Stimulated activated CD8-positive, alpha-beta memory T cell treated with anti-CD3 and anti-CD28 coated beads, Interleukin-7, amount 100 ng/mL, for 48 hours (primary cell): ENCODE data around the gene MST1.

Experiments used
- DNase-seq, 2 donors: peaks; one replicate each; pipeline ENCODE4 v3.0.0-alpha.2; 2020; ENCODE audit warnings: low read depth in 1 of 2; ENCODE audit errors: extremely low read depth in 1 of 2

The MST1 gene

DNA sequence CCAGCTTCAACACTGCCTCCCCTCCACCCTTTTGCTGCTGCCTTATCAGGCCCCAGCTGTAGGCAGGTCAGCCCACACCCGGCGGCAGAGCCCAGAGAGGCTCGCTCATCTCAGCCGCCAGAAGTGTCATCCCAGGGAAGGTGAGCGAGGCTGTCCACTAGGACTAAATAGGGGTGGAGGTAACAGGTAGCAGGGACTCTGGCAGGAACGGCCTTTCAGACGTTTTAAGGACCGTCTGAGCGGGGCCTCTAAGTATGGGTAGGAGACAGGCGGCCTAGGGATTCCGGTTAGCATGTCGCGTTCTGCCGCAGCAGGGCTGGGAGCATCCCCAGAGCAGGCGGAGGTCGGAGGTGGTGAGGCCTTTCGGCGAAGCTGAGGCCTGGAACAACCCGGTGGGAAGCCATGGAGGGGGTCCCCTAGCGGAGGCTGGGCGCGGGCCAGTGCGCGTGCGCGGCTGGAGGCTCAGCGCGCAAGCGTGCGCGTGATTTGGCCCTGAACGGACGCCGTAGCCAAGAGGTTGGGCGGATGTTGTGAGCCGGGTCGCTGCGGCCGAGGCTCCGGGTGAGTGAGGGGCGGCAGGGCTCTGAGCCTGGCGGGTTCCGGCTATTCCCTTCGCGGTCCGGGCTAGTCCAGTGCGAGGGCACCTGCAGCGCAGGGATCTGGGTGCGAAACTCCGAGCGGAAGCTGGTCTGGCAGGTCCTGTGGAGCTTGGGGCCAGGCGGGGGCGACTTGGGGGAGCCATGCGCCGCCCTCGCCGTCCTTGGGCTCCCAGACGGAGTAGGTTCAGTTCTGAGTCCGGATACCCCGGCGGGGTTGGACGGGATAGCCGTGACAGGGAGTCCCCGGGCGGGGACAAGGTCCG is at the start of gene MST1, which contains the start of gene RNF123:
TSS of gene MST1 (minus strand) at position 429 of the 862 bp plus-strand sequence. CDS start 783 bp downstream, outside the sequence.
TSS of gene RNF123 (plus strand) at position 512 of the 862 bp plus-strand sequence. CDS start 1,609 bp downstream, outside the sequence.
- DNase-seq, result peak; percentile 82 to 85

DNA sequence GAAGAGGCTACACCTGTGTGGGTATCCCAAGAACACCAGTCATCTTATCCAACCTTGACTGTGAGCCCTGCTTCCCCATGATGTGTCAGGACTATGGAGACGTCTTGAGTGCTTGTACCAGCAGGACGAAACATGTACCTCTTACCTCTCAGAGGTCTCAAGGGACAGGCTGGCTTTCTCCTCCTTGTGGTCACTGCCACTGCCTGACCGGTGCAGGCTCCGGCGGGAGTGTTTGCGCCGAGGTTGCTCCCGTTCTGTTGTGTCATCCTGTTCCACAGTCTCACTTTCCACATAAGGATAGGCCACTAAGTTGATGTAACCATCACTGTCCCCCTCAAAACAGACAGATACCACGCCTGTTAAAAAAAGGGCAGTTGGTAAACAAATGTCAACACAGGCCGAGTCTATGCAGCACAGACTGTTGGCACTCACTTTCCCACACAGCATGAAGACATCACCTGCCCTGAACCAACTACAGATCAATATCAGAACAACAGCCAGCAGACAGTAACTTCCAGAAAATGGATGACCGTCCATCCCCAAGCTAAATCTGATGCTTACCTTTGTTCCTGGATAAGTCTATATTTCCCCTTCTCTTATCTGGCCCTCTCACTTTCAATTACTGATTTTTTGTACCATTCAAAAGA is 48.9 kb upstream of the MST1 start:
- DNase-seq, result no peak

DNA sequence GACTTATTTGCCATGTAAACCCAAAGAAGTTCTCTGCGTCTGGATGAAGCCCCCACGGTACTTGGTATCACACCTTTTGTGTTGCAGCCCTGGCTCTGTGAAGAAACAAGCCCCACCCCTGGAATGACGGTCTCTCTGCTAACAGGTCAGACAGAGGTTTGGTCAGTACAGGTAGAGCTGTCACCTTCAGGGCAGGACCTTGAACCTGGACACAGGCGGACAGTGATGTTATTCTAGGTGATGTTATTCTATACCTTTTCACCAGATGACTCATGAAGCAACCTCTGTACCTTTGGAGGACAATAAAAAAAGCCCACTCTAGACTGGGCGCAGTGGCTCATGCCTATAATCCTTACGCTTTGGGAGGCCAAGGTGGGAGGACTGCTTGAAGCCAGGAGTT is 45.5 kb upstream of the MST1 start:
- DNase-seq, result no peak

DNA sequence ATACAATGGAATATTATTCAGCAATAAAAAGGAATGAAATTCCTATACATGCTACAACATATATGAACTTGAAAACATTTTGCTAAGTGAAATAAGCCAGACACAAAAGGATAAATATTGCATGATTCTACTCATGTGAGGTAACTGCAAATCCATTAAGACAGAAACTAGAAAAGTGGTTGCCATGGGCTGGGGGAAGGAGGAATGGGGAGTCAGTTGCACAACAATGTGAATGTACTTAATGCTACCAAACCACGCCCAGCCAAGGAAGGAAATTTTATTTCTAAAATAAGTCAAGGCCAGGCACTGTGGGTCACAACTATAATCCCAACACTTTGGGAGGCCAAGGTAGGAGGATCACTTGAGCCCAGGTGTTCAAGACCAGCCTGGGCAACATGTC is 44.3 kb upstream of the MST1 start:
- DNase-seq, result no peak

DNA sequence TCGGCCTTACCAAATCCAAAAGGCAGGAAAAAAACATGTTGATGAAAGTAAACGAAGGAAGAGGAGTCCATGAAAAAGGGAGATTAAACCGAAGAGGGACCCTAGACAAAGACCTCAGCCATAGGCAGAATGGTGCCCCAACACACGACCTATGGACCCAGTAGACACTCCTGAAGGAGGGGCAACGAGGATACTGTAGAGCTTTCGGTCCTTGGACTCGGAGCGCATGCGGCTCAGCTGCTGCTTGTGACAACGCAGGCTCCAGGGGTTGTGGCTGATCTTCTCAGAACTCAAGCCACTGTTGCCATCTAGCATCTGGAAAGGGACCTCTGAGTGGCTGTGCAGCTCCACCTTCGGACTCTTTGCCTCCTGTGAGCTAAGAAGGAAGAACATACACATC is 43.3 kb upstream of the MST1 start:
- no peak for DNase-seq

DNA sequence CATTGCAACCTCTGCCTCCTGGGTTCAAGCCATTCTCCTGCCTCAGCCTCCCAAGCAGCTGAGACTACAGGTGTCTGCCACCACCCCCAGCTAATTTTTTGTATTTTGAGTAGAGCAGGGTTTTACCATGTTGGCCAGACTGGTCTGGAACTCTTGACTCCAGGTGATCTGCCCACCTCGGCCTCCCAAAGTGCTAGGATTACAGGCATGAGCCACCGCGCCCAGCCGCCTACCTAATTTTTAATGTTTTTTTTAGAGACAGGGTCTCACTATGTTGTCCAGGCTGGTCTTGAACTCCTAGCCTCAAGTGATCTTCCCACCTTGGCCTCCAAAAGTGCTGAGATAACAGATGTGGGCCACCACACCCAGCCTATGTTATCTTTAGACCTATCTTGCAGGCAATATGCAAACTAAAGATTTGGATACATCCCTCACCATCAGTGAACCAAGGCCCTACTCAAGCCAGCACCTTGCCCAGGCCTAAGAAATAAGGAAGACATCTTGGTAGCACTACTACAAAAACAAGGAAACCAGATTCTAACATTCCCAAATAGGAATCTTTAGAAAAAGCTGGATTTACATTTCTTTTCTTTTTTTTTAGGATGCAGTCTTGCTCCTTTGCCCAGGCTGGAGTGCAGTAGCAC is 40.8 kb upstream of the MST1 start:
- no peak for DNase-seq

DNA sequence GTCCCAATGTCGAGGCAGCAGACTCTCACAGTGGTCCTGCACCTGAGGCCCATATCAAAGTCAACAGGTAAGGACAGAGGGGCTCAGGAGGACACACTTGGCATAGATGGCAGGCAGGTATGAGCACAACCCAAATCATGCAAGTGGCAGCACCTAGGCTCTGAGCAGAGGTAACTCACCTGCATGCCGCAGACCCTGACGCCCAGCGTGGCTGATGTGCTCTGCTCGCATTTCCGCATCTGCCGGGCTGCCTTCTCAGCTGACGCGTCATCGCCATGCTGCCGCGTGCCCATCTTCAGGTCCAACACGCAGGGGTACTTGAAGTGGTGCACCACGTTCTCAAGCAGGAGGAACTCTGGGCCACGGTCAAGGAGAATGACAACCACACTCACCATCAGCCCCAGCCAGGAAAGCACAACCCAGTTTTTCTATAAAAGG is 38.7 kb upstream of the MST1 start:
- DNase-seq, result no peak

DNA sequence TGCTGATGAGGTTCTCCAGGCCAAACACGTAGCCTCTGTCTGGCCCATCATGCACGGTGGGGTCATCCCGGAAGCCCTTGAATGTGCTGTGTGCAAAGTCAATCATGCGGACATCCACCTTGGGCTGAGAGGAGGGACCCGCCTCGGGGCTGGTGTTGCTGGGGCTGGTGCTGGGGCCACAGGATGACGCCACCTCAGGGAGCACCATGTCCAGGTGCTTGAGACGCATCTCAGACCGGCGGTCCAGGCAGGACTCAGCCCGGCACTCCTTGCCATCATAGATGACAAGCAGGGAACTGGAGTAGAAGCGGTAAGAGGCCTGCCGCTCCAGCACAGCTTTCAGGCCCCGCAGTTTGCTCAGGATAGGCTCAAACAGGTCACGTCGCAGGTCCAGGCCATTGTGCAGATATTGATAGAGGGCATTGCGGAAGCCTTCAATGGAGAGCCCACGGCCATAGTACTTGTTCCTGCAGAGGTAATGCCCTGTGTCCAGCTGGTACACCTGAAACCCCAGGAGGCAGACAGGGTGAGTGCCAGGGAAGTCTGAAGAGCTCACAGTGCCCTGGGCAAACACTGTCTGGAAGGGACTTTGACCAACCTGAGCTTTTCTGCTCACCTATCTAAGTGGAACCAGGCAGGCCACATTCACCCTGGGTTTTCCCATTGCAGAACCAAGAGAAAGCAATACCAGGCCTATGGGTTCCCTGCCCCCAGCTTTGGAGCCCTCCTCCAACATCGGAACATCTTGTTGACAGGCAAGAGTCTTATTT is 38.1 kb upstream of the MST1 start:
- no peak for DNase-seq

DNA sequence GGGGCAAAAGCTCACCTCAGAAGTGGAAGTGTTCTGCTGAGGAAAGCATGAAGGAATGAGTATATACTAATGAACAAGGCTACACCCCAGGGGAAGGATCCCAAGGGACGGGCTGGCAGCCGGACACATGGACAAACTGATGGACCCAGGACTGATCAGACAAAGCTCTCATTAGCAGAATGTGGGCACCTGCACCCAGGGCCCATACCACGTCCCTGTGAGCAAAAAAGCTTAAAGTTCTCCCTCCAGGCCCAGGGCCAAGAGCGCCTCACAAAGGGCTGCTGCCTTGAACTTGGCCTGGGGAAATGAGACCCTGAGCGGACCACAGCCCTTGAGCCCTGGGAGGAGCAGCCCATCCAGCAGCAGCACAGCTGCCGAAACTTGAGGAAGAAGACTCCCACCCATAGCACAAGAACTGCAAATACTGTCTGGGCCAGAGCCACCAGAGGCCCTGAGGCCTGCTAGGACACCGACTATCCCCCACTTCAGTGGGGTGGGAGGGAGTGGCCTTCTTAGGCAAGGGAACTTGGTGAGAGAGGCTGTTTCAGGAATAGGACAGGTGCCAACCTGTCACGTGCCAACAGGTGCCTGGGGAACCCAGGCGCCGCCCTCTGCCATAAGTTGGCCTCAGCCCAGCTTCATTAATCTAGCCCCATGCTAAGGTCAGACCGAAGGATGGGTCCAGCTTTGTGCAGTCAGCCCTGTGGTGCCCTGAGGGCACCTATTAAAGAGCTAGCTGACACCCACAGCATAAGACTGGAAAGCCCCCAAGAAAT is 36.8 kb upstream of the MST1 start:
- no peak for DNase-seq

DNA sequence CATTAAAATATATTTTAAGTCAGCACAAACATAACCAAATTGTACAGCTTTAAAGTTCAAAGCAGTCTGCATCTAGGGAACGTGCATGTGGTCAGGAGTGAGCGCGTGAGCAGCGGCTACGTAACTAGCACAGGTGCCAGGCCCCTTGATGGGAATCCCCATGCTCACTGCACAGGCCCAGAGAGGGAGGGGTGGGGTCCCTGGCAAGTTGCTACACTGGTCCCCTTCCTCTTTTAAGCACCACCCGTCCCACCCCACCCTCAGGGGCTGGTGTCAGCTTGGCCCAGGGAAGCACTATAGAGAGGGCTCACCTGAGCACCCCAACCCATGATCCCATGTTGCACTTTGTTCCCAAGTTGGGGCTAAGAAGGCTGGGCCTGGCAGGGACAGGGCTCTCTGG is 35.3 kb upstream of the MST1 start:
- DNase-seq, result no peak

DNA sequence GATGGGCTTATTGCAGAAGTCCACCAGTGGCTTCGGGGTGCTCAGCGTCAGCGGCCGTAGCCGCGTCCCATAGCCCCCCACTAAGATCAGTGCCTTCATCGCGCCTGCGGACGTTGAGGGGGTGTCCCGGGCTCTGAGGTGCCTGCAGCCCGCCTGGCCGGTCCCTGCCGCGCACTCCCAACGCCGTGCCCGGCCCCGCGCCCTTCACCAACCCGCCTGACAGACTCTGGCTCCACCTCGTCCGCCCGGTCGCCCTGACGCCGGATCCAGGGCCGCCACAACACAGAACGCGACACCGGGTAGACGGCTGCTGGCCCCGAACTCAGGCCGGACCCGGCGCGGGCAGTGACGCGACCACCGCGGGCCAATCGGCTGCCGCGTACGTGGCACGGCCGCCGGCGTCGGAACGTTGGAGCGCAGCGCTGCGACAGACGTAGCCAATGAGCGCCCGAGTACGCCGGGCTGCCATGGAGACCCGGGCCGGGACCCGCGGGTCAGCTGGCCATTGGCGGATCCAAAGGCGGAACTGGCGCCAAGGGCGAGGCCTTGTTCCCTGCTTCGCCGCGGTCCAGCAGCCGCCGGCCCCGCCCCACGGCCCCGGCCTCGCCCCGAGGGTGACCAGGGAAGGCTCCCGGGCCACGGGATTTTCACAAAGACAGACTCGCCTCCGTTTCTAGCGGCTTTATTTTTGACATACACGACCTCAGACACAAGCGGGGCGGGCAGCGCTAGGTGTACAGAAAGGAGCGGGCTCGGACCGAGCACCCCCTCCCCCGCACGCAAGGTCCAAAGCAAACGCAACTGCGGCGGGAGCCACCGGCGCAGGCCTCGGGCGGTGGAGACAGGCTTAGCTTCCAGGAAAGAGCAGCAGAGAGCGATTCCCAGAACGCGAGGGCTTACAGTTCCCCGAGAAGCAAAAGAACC is 34.6 kb upstream of the MST1 start, which contains the start of gene GMPPB:
TSS of gene GMPPB (minus strand) at position 324 of the 924 bp plus-strand sequence. CDS start at position 99, 225 bp downstream.
- DNase-seq, result peak; percentile 94

DNA sequence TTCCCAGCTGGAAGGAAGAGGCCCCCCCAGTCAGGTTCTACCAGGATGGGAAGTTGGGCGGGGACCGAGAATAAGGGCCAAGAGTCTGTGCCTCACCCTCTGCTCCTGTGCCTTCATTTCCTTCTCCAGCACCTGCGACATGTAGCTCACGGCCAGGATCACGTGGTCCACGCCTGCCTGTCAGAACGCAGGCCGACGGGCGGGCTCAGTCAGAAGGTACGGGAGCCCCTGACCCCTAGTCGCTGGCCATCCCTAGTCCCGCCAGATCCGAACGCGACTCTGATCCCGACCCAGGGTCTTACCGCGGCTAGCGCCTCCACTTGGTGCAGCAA is 34.0 kb upstream of the MST1 start:
- peak; percentile 37 to 55 for DNase-seq

DNA sequence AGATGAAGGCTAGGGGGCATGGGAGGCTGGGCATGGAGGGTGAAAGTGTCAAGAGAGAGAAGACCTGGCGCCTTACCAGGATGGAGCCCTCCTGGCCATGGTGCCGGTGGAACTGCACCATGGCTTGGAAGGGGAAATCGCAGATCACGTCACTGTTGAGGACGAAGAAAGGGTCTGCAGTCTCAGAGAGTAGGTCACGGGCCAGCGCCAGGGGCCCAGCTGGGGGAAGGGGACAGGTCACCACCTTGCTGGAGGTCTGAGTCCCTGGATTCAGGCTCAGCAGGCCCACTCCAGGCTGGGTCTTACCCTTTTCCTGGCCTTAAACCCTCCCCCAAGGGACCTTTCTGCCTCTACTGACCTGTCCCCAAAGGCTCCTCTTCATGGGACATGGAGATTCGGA is 33.6 kb upstream of the MST1 start:
- no peak for DNase-seq

DNA sequence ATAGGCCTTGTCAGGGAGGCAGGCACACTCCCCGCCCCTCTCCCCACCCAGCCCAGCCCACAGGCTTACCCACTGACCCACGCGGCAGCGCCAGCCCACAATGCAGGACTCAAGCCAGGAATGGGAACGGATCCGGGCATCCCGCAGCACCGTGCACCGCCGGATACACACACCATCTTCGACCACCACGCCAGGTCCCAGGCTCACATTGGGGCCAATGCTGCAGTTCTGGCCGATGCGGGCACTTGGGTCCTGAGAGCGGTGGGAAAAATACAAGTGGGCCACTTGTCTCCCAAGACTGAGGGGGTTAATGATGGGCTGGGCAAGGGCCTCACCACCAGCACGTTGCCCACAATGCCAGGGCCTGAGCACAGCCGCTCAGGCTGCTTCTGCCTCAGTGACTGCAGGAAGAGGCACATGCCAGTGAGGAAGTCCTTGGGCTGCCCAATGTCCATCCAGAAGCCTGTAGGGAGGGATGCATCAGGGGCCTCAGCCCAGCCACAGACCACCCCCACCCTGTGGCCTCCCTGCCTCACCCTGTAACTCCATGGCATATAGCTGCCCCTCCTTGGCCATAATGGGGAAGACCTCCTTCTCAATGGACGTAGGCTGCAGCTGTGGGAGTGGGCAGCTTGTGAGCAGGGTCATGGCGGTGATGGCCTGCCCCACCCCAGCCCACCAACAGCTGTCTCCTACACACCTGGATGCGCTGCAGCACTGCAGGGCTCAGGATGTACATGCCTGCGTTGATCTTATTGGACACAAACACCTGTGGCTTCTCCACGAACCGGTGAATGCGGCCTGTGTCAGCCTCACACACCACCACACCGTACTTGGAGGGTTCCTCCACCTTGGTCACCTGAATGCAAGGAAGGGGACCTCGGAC is 32.9 kb upstream of the MST1 start:
- no peak for DNase-seq

DNA sequence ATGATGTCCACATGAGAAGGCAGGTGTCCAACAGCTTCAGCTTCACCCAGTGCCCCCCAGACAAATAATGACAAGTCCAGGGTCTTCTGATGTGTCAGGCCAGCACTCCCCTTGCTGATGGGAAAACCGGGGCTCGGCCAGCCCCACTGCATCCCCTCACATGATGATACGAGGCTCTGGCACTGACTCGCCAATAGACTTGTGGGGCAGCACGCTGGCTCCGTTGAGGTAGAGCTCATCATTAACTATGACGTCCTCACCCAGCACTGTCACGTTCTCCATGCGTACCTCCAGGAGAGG is 32.3 kb upstream of the MST1 start:
- DNase-seq, result no peak

DNA sequence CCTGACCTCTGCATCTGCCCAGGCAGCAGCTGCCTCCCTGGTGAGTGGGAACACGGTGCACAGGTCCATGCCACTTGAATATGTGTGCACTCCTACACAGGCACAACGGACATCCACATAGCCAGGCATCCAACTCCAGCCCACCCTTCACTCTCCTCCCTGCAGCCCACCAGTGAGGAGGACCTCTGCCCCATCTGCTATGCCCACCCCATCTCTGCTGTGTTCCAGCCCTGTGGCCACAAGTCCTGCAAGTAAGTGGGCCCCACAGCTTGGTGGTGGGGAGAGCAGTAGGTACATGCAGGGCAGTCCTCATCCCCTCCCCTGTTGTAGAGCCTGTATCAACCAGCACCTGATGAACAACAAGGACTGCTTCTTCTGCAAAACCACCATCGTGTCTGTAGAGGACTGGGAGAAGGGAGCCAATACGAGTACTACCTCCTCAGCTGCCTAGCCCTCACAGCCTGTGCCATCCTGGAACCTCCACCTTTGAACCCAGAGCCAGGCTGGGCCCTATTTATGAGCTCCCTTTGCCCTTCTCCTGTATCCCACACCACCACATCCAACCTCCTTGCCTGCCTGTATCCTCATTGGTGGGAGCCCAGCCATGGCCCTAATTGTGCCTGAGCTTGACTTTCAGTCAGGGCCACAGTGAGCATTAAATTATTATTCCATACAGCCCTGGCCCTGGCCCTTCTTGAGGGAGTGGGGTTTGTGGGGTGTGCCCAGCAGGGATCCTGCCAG is 31.8 kb upstream of the MST1 start:
- no peak for DNase-seq

DNA sequence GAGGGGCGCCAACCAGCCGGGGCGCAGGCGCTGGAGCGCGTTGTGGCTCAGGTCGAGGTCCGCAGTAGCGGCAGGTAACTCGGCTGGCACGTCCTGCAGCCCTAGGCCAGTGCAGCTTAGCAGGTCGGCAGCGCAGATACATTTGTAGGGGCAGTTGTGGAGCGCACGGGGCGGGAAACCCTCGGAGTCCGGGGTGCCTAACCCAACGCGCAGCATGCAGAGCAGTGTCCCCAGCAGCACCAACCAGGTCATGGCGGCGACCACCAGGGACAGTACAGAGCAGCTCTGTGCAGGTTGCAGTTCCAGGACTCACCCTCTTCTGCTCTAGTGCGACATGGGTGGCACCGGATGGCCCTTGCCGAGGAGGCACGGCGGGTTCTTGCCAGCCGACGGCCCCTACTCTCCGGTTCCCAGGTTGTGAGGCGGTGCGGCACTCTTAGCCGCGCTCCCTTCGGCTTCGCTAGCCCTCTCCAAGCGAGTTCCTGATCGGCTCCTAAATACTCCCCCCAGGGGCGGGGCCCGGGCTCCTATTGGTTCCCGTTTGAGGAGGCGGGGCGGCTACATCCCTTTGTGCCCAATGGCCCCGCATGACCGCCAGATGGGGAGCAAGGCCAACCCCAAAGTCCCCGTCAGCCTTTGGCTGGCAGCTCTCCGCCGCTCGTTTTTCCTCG is 30.1 kb upstream of the MST1 start, which contains the start of gene AMIGO3:
TSS of gene AMIGO3 (minus strand) at position 471 of the 671 bp plus-strand sequence. CDS start at position 252, 219 bp downstream.
- peak; percentile 83 to 90 for DNase-seq
